ENCODE data around the gene PRKCH.

- TF ChIP-seq POLR2A (IDR thresholded peaks at IDR 0.05): no peak
- TF ChIP-seq CTCF (IDR thresholded peaks at IDR 0.05): no peak
Measured at GRCh38 chr14:61538464-61539022, 217.2 kb downstream of the PRKCH start.
